Spleen (tissue), 7 donors: ENCODE measurements around the gene CHD6.

ENCODE experiments used
- CTCF ChIP-seq, 11 experiments: fragments of 200-600 bp in 7 of 11; fragments of 450-650 bp in 4 of 11; sonication (generic) in 4 of 11; IDR thresholded peaks in 8 of 11; conservative IDR thresholded peaks in 3 of 11; 1 replicate in 7 of 11; 2 replicates in 4 of 11; pipeline versions ENCODE4 v1.4.0 to v1.8.0; 2016 to 2021; ENCODE audit warnings: antibody characterized with exemption in 11 of 11, inconsistent platforms in 4 of 11, mild to moderate bottlenecking in 1 of 11
- POLR2AphosphoS5 ChIP-seq, 3 donors: sonication (generic); formaldehyde crosslinking; IDR thresholded peaks; one replicate each; pipeline ENCODE4 v1.5.1; 2017; ENCODE audit warnings: antibody characterized with exemption in 3 of 3
- donor health status: DM: no; HTN: no; CAD: no; lungs with moderate emphysema.
- donor health status: DM: no; HTN: no; CAD: no.
- donor health status: DM: no; HTN: no; CAD: no.

GRCh38 chr20:41478026-41478425 is 140.2 kb downstream of the CHD6 start:
- TF ChIP-seq POLR2AphosphoS5 (IDR thresholded peaks at IDR 0.05) = no peak
- no peak for TF ChIP-seq CTCF (IDR thresholded peaks at IDR 0.05 in 8 of 11, conservative IDR thresholded peaks at IDR 0.05 in 3 of 11)
